Activated T-cell treated with anti-CD3 and anti-CD28 coated beads for 4 hours (primary cell): ENCODE data around the gene SPAG6.
A peak's percentile ranks its signal among the peaks of the same experiment; 100 is the strongest.

Experiments used
- DNase-seq: peaks from one replicate; pipeline ENCODE4 v3.0.0-alpha.2; 2020

SPAG6 gene

DNA sequence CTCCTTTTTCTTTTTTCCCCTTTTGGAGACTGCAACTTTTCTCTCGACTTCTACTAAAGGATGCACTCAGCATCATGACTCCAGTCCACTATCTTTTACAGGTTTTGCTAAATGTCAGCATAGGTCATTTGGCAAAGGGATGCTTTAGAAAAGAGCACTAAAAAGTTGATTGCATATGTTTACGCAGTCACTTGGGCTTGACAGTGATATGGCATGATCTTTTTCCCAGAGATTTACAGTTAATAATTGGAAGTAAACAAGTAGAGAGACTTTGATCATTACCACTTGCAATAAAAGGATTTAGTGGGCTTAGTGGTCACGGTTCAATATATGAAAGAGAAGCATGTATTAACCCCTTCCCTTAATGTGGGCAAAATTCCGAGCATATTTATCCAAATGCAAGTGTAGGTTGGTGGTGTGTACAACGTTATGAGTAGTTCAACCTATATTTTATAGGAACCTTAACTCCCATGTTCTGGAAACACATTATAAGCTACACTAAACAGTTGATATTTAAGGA is 22.6 kb upstream of the SPAG6 start:
- DNase-seq, result no peak

- no peak for DNase-seq
Observed at GRCh38 chr10:22323538-22324305, 21.6 kb upstream of the SPAG6 start.

GRCh38 chr10:22324413-22324812 is 20.9 kb upstream of the SPAG6 start:
- no peak for DNase-seq

DNA sequence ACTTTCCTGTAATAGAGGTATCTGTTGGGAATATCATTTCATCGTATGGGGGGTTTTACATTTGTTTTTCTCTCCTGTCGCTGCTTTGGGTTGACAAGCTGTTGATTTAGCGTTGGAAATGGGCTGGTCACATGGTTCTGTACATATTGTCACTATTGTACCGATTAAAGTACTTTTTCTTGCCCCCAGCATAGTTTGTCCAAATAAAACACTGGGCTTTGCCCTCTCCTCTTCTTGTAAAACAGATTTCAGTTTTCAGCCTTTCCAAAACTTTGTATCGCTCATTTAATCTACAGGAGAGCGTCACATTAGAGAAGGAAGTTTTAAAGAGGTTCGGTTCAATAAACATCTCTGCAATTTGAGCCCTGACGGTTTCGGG is 20.4 kb upstream of the SPAG6 start:
- DNase-seq, result no peak

- DNase-seq, result peak; percentile 40
Observed at GRCh38 chr10:22325272-22326144, 19.8 kb upstream of the SPAG6 start.

GRCh38 chr10:22326145-22326702 is 19.1 kb upstream of the SPAG6 start:
- DNase-seq, result no peak

DNA sequence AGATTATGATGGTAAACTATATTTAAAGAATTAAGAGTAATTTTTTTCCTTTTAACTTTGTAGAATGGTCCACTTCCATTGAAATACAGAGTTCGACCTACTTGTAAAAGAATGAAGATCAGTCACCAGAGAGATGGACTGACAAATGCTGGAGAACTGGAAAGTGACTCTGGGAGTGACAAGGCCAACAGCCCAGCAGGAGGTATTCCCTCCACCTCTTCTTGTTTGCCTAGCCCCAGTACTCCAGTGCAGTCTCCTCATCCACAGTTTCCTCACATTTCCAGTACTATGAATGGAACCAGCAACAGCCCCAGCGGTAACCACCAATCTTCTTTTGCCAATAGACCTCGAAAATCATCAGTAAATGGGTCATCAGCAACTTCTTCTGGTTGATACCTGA is 16.1 kb upstream of the SPAG6 start:
- no peak for DNase-seq

DNA sequence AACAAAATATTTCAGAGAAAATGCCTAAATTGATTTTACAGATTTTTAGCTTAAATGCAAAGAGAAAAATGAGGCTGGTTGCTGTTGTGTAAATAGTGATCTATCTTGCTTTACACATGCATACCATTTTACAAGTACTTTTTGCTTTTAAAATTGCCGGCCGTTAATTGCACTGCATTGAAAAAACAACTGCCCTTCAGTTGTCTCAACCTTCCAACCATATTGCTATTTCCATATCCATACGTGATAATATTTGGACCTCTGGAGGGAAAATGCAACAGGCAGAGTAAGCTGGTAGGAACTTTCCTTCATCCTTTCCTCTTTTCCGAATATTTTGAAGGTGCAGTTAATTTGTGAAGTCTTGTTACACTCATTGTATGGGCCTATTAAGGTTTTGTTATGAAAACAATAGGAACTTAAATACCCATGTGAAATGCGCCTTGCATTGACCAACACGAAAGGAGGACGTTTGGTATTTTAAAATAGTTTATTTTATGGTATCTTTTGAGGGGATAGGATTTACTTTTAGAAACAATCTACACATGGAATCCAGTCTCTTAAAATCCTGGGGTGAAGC is 13.1 kb upstream of the SPAG6 start:
- no peak for DNase-seq

- DNase-seq, result no peak
Observed at GRCh38 chr10:22333167-22333974, 11.9 kb upstream of the SPAG6 start.

DNA sequence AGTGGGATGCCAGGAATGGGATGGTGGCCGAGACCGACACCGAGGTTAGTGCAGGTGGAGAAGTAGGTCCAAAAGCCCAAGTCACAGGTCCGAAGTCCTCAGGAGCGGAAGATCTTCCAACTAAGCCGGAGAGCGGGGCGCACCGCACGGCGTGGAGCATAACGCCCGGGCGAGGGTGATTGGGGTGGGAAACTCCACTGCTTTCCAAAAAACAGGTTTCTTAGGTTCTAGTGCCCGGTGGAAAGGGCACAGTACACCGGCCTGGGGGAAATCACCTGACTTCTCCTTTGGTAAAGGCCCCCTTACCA is 11.4 kb upstream of the SPAG6 start:
- no peak for DNase-seq

- DNase-seq, result no peak
Observed at GRCh38 chr10:22334414-22335172, 10.7 kb upstream of the SPAG6 start.

DNA sequence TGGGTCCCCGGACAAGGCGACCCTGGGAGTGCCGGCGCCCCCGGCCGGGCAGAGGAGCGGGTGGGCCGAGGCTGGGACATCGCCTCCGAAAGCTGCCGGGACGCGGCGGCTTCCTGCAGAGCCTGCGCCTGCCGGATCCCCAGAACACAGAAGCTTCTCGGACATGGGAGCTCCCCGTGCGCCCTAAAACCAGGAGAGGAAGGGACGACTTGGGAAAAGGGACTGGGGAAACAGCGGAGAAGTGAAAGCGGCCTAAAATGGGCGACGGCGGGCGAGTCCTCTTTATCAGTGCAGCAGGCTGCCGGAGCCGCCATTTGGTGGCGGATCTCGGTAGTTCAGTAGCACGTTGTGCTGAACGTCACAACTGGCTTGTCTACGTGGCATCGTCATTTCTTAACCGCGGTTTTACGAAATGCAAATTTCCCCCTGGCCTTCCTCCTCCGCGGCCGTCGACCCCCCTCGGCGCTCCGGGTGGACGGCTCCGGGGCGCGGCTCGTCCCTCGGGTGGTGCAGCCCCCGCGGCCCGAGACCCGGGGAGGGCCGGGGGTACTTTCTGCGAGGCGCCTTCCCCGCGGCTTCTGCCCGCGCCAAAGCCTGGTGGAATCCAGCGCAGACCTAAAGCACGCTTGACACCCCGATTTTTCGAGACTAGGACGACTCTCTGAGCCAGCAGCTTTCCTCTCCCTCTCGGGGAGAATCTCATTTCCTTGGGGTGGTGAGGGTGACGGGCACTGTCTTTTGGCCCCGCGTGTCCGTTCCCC is 9.9 kb upstream of the SPAG6 start:
- DNase-seq, result peak; percentile 45

GRCh38 chr10:22338185-22338900 is 7.0 kb upstream of the SPAG6 start:
- DNase-seq, result no peak

DNA sequence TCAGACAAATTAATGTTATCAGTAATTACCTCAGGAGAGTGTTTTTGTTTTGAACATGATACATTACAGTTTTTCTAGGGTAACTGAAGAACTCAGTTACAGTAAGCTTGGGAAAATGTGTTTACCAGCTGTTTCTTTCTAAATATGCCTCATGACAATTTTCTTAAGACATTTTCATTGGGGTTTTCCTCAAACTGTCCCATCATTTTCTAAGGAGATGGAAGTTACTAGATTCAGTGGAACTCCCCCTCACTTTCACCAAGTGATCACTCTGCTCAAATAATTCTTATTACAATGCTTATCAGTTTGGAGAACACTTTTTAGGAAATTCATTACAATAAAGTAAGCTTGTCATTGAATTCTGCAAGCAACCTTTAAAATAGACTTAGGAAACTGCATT is 6.4 kb upstream of the SPAG6 start:
- DNase-seq, result no peak

GRCh38 chr10:22339761-22340328 is 5.5 kb upstream of the SPAG6 start:
- no peak for DNase-seq

DNA sequence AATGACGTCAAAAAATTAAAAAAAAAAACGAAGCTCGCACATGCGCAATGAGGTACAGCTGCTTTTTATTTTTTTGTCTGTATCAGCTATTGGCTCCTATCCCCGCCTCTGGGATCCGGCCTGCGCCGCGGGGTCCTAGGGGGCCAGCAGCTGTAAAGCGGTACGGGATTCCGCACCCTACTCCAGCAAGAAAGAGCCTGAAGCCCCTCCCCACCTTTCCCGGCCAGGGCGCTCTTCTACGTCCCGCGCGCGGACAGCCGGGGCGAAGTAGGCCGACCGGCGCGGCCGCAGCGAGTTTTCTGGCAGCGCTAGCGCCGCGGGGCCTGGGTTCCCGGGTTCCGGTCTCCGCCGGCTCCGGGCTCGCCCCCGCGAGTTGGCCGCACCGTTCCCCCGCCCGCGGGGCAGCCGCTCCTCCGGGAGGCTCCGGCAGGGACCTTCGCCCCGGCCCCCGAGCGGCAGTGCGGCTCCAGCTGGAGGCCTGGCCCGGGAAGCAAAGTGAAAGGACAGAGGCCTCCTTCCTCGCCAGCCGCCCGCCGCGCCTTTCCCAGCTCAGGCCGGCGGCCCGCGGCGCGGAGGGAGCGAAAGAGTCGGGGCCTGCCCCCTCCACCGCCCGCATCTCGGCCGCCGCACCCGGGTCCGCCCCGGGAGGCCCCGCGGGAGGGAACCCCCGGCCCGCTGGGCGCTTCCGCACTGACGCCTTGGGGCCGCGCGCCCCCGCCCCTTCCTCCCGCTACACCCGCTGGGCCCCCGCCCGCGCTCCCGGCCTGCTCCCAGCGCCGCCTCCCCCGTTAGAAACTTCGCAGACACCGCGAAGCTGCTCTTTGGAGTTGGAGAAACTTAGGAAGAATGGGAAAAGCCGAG is 4.7 kb upstream of the SPAG6 start:
- peak; percentile 28 for DNase-seq

DNA sequence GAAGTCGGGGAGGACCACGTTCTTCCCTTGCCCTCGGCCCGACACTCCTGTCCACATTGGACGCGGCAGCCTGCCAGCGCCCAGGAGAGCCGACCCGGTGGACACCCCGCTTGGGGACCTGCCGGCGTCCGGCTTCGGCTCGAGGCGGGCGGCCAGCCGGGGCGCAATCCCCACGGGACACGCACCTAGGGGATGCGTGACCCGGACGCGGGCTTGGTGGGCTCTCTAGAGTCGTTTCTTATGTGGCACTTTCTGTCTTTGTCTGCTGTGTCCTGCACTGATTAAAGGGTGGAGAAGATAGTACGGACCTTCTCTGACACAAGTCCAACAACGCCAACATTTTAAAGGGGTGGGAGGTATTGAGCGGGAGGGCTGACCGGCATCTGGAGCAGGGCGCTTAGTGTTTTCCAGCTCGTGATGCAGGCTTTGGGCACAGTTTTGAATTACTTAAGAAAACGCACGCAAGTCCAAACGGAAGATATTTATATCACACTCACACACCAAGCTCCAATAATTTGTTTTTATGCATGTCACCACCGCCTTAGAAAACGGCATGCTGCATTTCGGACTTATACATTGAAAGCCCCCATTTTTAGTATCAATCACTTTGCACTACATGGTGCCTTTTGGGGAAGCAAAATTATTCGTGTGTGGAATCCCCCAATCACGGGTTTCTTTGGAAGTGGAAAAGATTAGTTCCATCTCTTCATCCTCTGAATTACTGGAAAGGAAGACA is 3.9 kb upstream of the SPAG6 start:
- no peak for DNase-seq

- DNase-seq, result no peak
Observed at GRCh38 chr10:22341926-22342196, 3.4 kb upstream of the SPAG6 start.

DNA sequence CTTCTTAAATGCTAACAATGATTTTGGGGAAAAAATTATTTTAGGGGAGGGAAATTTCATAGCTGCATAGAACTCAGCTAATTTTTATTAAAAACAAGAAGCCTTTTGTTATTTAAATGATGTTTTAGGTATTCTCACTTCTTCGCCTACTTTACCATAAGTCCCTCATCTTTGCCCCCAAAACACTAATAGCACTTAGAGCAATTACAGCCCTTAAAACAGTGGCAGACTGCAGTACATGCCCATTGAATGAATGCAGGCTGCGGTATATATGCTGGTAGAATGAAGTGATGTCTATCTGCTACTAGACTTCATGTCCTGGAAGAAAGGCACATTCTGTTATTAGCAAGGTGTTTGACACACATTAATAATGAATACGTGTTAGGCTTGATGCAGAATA is 2.9 kb upstream of the SPAG6 start:
- DNase-seq, result no peak
